ENCODE measurements around the gene NAGLU. TPM values are rescaled to one million over a fixed set of nuclear protein-coding genes. Genes with fewer than 3 reads are reported as not detected.

The NAGLU gene
- total RNA-seq, 4 donors from 2014 or later = 16.4 to 30.1 (median 24.1) TPM

DNA sequence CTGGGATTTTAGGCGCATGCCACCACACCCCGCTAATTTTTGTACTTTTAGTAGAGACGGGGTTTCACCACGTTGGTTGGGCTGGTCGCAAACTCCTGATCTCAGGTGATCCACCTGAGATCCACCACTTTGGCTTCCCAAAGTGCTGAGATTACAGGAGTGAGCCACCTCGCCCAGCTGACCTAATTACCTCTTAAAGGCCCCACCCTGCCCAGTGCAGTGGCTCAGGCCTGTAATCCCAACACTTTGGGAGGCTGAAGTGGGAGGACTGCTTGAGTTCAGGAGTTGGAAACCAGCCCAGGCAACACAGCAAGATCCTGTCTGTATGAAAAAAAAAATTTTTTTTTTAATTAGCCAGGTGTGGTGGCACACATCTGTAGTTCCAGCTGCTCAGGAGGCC lies 23.0 kb downstream of the NAGLU start:
- peaks cover 26 to 29% of the 10 kb centered on the region in 2 donors for H3K4me1 ChIP-seq
- H3K36me3 ChIP-seq = no peaks in the 10 kb centered on the region
- no peak overlapping the region for H3K4me3 ChIP-seq
- no peak for ATAC-seq
- no peaks in the 10 kb centered on the region for H3K9me3 ChIP-seq
- DNase-seq = no peak
- no peak for TF ChIP-seq POLR2A (IDR thresholded peaks at IDR 0.05)
- no peak for TF ChIP-seq CTCF (IDR thresholded peaks at IDR 0.05 in 4 of 5, conservative IDR thresholded peaks at IDR 0.05 in 1 of 5)
- no peak overlapping the region for H3K27ac ChIP-seq
- intact Hi-C loops (cut with DNase I; ENCODE audit: low total_unique reads) (no loop called here), in situ Hi-C loops (cut with MboI; ENCODE audit: low sequenced_read_pairs in 4 of 4) (no loop called here)
- H3K27me3 ChIP-seq = no peaks in the 10 kb centered on the region

DNA sequence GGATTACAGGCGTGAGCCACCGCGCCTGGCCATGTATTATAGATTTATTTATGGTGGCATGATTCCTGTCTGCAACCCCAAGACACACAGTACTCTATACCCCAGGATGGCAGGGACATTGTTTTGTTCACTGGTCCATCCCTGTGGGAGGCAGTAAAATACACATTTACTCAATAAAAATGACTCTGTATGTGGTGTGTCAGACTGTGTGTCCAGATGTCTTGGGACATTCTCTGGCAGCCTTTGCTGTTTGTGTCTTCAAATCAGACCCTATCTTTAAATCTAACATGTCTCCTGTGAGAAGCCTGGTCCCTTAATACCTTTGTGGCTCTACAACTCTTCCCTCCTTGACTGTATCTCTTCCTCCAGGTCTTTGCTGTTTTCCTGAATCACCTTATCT lies 24.2 kb downstream of the NAGLU start:
- ATAC-seq = no peak
- H3K4me1 ChIP-seq = peaks cover 21 to 25% of the 10 kb centered on the region in 2 donors

DNA sequence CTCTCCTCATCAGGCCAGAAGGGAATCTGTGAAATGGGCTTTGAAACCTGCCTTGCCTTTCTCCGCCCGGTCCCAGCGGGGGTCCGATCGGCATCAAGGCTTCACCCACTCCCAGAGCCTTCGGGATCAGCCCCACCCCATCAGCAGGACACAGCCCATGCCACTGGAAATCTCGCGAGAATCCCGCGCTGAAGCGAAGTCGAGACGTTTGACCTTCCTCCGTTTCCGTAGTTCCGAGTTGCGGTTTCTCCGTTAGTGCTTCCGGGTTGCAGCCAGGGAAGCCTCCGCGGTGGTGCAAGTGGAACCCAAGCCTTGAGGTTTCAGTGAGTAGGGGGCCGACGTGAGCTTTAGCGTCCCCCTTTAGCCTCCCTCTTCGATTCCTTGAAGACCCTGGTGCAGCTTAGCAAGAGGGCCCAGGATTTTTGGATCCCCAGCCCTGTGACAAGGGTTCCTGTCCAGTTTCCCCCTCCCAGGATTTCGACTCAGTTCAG lies 25.9 kb downstream of the NAGLU start, which contains the start of gene COASY:
COASY (plus strand) TSS at position 252 of the 491 bp plus-strand sequence. CDS start 475 bp downstream, outside the sequence.
- Histone ChIP-seq H3K27ac (peak within 1 kb of the TSS; percentile 88 to 89 (median 88)), H3K9me3 (no peaks in the 10 kb centered on the region), H3K4me1 (peaks cover 27 to 30% of the 10 kb centered on the region in 2 donors), H3K4me3 (peak within 1 kb of the TSS; percentile 83 to 99 (median 94)), H3K36me3 (peaks cover 0 to 20% of the 10 kb centered on the region in 2 donors), H3K27me3 (no peaks in the 10 kb centered on the region)
- in situ Hi-C loops (cut with MboI; ENCODE audit: low sequenced_read_pairs in 4 of 4) = no loop called here
- intact Hi-C loops (cut with DNase I; ENCODE audit: low total_unique reads) = no loop called here
- DNase-seq = peak; percentile 91 to 94
- ATAC-seq = peak; percentile 83 to 86
- no peak for TF ChIP-seq CTCF (IDR thresholded peaks at IDR 0.05 in 4 of 5, conservative IDR thresholded peaks at IDR 0.05 in 1 of 5)
- peak; percentile 45 to 70 for TF ChIP-seq POLR2A (IDR thresholded peaks at IDR 0.05)

More for the DNA sequence above, 24.2 kb downstream of the NAGLU start:
- Histone ChIP-seq H3K9me3 (no peaks in the 10 kb centered on the region), H3K27ac (peak overlapping the region in 2 of 4 donors; percentile 14 to 31), H3K27me3 (no peaks in the 10 kb centered on the region), H3K36me3 (peaks cover 0 to 10% of the 10 kb centered on the region in 2 donors), H3K4me3 (no peak overlapping the region)
- no peak for TF ChIP-seq POLR2A (IDR thresholded peaks at IDR 0.05)
- TF ChIP-seq CTCF (IDR thresholded peaks at IDR 0.05 in 4 of 5, conservative IDR thresholded peaks at IDR 0.05 in 1 of 5) = no peak
- in situ Hi-C loops (cut with MboI; ENCODE audit: low sequenced_read_pairs in 4 of 4) = no loop called here
- DNase-seq = no peak
- intact Hi-C loops (cut with DNase I; ENCODE audit: low total_unique reads) = no loop called here

- Histone ChIP-seq H3K36me3 (peaks cover 0 to 20% of the 10 kb centered on the region in 2 donors), H3K9me3 (no peaks in the 10 kb centered on the region), H3K27ac (peak overlapping the region; percentile 88 to 89 (median 88)), H3K4me1 (peaks cover 28 to 31% of the 10 kb centered on the region in 2 donors), H3K4me3 (peak overlapping the region; percentile 83 to 99 (median 94)), H3K27me3 (no peaks in the 10 kb centered on the region)
- ATAC-seq (peak in 1 of 2 donors; percentile 9), DNase-seq (no peak)
- in situ Hi-C loops (cut with MboI; ENCODE audit: low sequenced_read_pairs in 4 of 4) = no loop called here
- TF ChIP-seq POLR2A (IDR thresholded peaks at IDR 0.05) (no peak), CTCF (IDR thresholded peaks at IDR 0.05 in 4 of 5, conservative IDR thresholded peaks at IDR 0.05 in 1 of 5) (no peak)
- intact Hi-C loops (cut with DNase I; ENCODE audit: low total_unique reads) = no loop called here
These were observed 26.5 kb downstream of the NAGLU start for GRCh38 chr17:42562388-42563142.
